ENCODE measurements around the gene KCNMB3.

DNA sequence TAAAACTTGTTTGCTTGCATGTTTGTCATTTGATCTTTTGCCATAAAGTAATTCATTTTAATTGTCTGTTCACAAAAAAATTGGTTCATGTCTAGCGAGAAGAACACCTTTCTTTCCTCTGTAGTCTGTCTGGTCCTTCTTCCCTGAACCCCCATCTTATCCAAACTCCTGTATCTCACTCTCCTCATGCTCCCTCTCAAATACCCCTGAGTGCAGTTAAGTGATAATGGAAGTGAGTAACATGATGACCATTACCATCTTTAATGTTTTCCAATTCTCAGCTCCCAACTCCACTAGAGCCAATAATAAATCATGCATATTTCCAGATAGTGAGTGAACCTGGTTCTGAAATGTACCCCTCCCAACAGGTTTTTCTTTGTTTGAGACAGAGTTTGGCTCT is 14.2 kb upstream of the KCNMB3 start:
- no peak for TF ChIP-seq SIN3A (IDR thresholded peaks at IDR 0.05; ENCODE audit: borderline replicate concordance, insufficient read depth, low read length)
- TF ChIP-seq POLR2AphosphoS5 (IDR thresholded peaks at IDR 0.05; ENCODE audit: low read depth, low read length): no peak

Measured in PFSK-1 (cell line).